ENCODE data around the gene GORAB. TPM values are rescaled to one million over a fixed set of nuclear protein-coding genes. Genes with fewer than 3 reads are reported as not detected.

The GORAB gene
- total and polyA plus RNA-seq, 2 of the 4 experiments (the other 2 are of a cell fraction) = 11.3 to 14.0 TPM

GRCh38 chr1:170594066-170594626, 62.2 kb downstream of the GORAB start:
- Histone ChIP-seq H4K5ac (ENCODE audit: low read depth, low read length) (no peak overlapping the region), H3K36me3 (ENCODE audit: control insufficient read depth, insufficient read depth, low read length) (no peaks in the 10 kb centered on the region), H2AFZ (replicated peaks; ENCODE audit: low read length, poor library complexity) (no peak overlapping the region), H2BK20ac (ENCODE audit: low read depth, low read length) (no peak overlapping the region), H3K56ac (ENCODE audit: extremely low read depth, insufficient read depth, low read length) (no peak overlapping the region), H3K14ac (replicated peaks; ENCODE audit: low read depth, low read length) (no peak overlapping the region), H3K18ac (ENCODE audit: low read depth, low read length) (no peak overlapping the region), H3K27me3 (ENCODE audit: control insufficient read depth, insufficient read depth, low read length) (no peaks in the 10 kb centered on the region; the same call in 1 of the 2 replicates), H3K23ac (ENCODE audit: low read depth, low read length) (no peak overlapping the region), H3K4me1 (ENCODE audit: control insufficient read depth, insufficient read depth, low read length) (0 out of 2 replicates have a peak, but pooled peaks cover 3% of the 10 kb centered on the region), H2BK120ac (ENCODE audit: low read depth, low read length) (no peak overlapping the region), H3K27ac (ENCODE audit: insufficient read depth, low read length) (no peak overlapping the region), H4K8ac (ENCODE audit: low read depth in 2 of 2, low read length in 2 of 2) (no peak overlapping the region), H3K9ac (ENCODE audit: low read depth, low read length) (no peak overlapping the region), H2AK9ac (replicated peaks; ENCODE audit: low read depth, low read length, poor library complexity) (no peak overlapping the region), H3K4me2 (ENCODE audit: low read depth, low read length) (no peak overlapping the region), H2BK5ac (ENCODE audit: low read depth, low read length, poor library complexity, severe bottlenecking) (no peak overlapping the region), H3K9me1 (ENCODE audit: insufficient read depth, low read length) (no peaks in the 10 kb centered on the region), H3K9me3 (ENCODE audit: control insufficient read depth, insufficient read depth, low read length) (peaks cover 3% of the 10 kb centered on the region; the same call in 1 of the 2 replicates), H3K79me1 (ENCODE audit: low read depth in 1 of 2, low read length in 2 of 2) (no peaks in the 10 kb centered on the region), H4K91ac (ENCODE audit: insufficient read depth, low read depth, low read length) (no peak overlapping the region), H3K4ac (ENCODE audit: low read depth, low read length) (no peak overlapping the region), H2BK15ac (ENCODE audit: low read depth, low read length) (no peak overlapping the region), H4K20me1 (ENCODE audit: insufficient read depth, low read length) (no peaks in the 10 kb centered on the region), H2AK5ac (ENCODE audit: low read depth, low read length) (no peak overlapping the region), H3K4me3 (ENCODE audit: insufficient read depth, low read depth, low read length) (no peak overlapping the region)
- in situ Hi-C loops (cut with MboI; ENCODE audit: low sequenced_read_pairs) = no loop called here
- no TSS peak for BruUV-seq (replicated peaks)
- DNase-seq (no peak), ATAC-seq (ENCODE audit: low read depth) (no peak)
- CTCF ChIA-PET = no interaction called here
- dilution Hi-C loops (cut with HindIII; ENCODE audit: low sequenced_read_pairs, unreplicated experiment) = no loop called here
- POLR2A ChIA-PET (ENCODE audit: unreplicated experiment) = interaction anchor here (0.6 kb wide), 1 partner anchor 302 kb away, joined by 5 read pairs; no protein-coding TSS in a partner anchor
- TF ChIP-seq CTCF (conservative IDR thresholded peaks at IDR 0.05; ENCODE audit: low read depth, low read length) = no peak
- TF ChIP-seq RCOR1 (IDR thresholded peaks at IDR 0.05; ENCODE audit: insufficient replicate concordance, low read length) = no peak
- TF ChIP-seq NFE2L2 (IDR thresholded peaks at IDR 0.05; ENCODE audit: low read depth, low read length) = no peak
- TF ChIP-seq MXI1 (IDR thresholded peaks at IDR 0.05; ENCODE audit: borderline replicate concordance, low read depth, low read length) = no peak
- no peak for TF ChIP-seq MAFK (IDR thresholded peaks at IDR 0.05; ENCODE audit: low read depth, low read length)
- no peak for TF ChIP-seq POLR2A (IDR thresholded peaks at IDR 0.05; ENCODE audit: low read depth, low read length)
- TF ChIP-seq CHD1 (IDR thresholded peaks at IDR 0.05; ENCODE audit: low read depth, low read length) = no peak
- no peak for TF ChIP-seq FOS (IDR thresholded peaks at IDR 0.05; ENCODE audit: low read depth, low read length)
- no peak for TF ChIP-seq RFX5 (IDR thresholded peaks at IDR 0.05; ENCODE audit: low read depth, low read length)
- TF ChIP-seq SMC3 (IDR thresholded peaks at IDR 0.05; ENCODE audit: low read depth, low read length) = no peak
- no peak for TF ChIP-seq RAD21 (IDR thresholded peaks at IDR 0.05; ENCODE audit: low read length)
- intact Hi-C loops (cut with micrococcal nuclease) = no loop called here
- 87% methylated on average over 3 of the region's 5 CpGs; no CpG with 5 or more reads in 1 of the 2 experiments for WGBS, 2 experiments (ENCODE audit: extremely low coverage in 2 of 2, insufficient read length in 1 of 2)
